CD4-positive, alpha-beta T cell (primary cell): Measurements from ENCODE around the gene PROCA1. TPM values are rescaled to one million over a fixed set of nuclear protein-coding genes. Genes with fewer than 3 reads are reported as not detected.
A peak's percentile ranks its signal among the peaks of the same experiment; 100 is the strongest.
"Not testable (repeated sequence)": the region's sequence is repeated elsewhere in the genome, so short reads cannot be mapped to it uniquely, and the experiment has no call there.

ENCODE experiments used
- ATAC-seq: fragments of 200-7000 bp; cut with Tn5 transposase; one replicate; pipeline ENCODE4 v1.10.0; 2022; ENCODE audit warnings: mild to moderate bottlenecking; ENCODE audit not compliant: poor library complexity
- CTCF ChIA-PET: fragments of 350-600 bp; sonication (Branson Sonifier 250); formaldehyde crosslinking; loops from one replicate; lab custom pipeline; 2021; ENCODE audit warnings: antibody characterized with exemption, inconsistent platforms; lab: Charles Lee
- POLR2A ChIA-PET: fragments of 350-600 bp; sonication (Branson Sonifier 250); formaldehyde crosslinking; loops from one replicate; lab custom pipeline; 2021; ENCODE audit warnings: antibody characterized with exemption, inconsistent platforms; lab: Charles Lee
- DNase-seq, 14 experiments: peaks; one replicate each; pipeline ENCODE4 v3.0.0-alpha.2; 2013 to 2020; ENCODE audit warnings: mixed read lengths in 2 of 14
- H3K27ac ChIP-seq, 2 donors: one replicate each; pipeline versions ENCODE4 v1.5.1 to v1.7.0; 2013; ENCODE audit warnings: low read length in 2 of 2, low read depth in 1 of 2, mild to moderate bottlenecking in 1 of 2
- H3K27me3 ChIP-seq, 2 experiments: 1 replicate in 1 of 2; 2 replicates in 1 of 2; pipeline versions ENCODE4 v1.6.1 to v1.7.0; 2013; ENCODE audit warnings: low read length in 2 of 2, control low read depth in 1 of 2, mild to moderate bottlenecking in 1 of 2, moderate library complexity in 1 of 2; ENCODE audit not compliant: insufficient read depth in 2 of 2, control insufficient read depth in 1 of 2
- H3K36me3 ChIP-seq: one replicate; pipeline ENCODE4 v1.6.1; 2013; ENCODE audit warnings: low read length, control low read depth; ENCODE audit not compliant: insufficient read depth
- H3K4me1 ChIP-seq: one replicate; pipeline ENCODE4 v1.6.1; 2013; ENCODE audit warnings: low read length, control low read depth; ENCODE audit not compliant: insufficient read depth
- H3K4me3 ChIP-seq: one replicate; pipeline ENCODE4 v1.5.1; 2013; ENCODE audit warnings: mild to moderate bottlenecking, low read length, moderate library complexity
- H3K9me3 ChIP-seq, 2 experiments: 1 replicate in 1 of 2; 2 replicates in 1 of 2; pipeline versions ENCODE4 v1.6.1 to v1.7.0; 2013; ENCODE audit warnings: low read length in 2 of 2, mild to moderate bottlenecking in 2 of 2, control low read depth in 1 of 2, moderate library complexity in 1 of 2; ENCODE audit not compliant: control insufficient read depth in 1 of 2, insufficient read depth in 1 of 2
- H3K27ac Mint-ChIP-seq: one replicate; pipeline ENCODE4 v1.8.0; 2020; ENCODE audit warnings: mixed read lengths
- H3K27me3 Mint-ChIP-seq: one replicate; pipeline ENCODE4 v1.8.0; 2021; ENCODE audit warnings: mixed read lengths
- H3K36me3 Mint-ChIP-seq: one replicate; pipeline ENCODE4 v1.8.0; 2021; ENCODE audit warnings: low read depth, mixed read lengths
- H3K4me1 Mint-ChIP-seq: one replicate; pipeline ENCODE4 v1.8.0; 2021; ENCODE audit warnings: low read depth, mixed read lengths
- H3K4me3 Mint-ChIP-seq: one replicate; pipeline ENCODE4 v1.8.0; 2020; ENCODE audit warnings: mild to moderate bottlenecking, mixed read lengths
- H3K9me3 Mint-ChIP-seq: one replicate; pipeline ENCODE4 v1.8.0; 2020; ENCODE audit warnings: mixed read lengths
- CTCF ChIP-seq: fragments of 200-600 bp; IDR thresholded peaks from one replicate; pipeline ENCODE4 v1.8.0; 2022; ENCODE audit warnings: antibody characterized with exemption, mild to moderate bottlenecking
- intact Hi-C, 2 experiments: fragments of 100-400 bp; cut with DNase I in 1 of 2; cut with micrococcal nuclease in 1 of 2; formaldehyde crosslinking; loops; one replicate each; pipeline versions ENCODE4 v1.15.1 to v1.9.0; 2023 to 2025; cut with DNase I, micrococcal nuclease
- total RNA-seq, 174 experiments: library from RNA in 2 of 174; stranded (reverse) in 2 of 174; gene quantifications; one replicate each; pipeline ENCODE4 v1.2.3 and lab custom pipeline; 2021 to 2026

The PROCA1 gene
- total RNA-seq, 2 experiments from 2014 or later, result 3.5 to 4.1 TPM

GRCh38 chr17:28663723-28664122, 48.0 kb downstream of the PROCA1 start:
- no peak for ATAC-seq
- no peak overlapping the region for H3K4me3 ChIP-seq
- peaks cover 45% of the 10 kb centered on the region for H3K4me1 ChIP-seq
- intact Hi-C loops, result loop anchor here (2.0 to 5.0 kb wide), 3 partner anchors 49 to 289 kb away; partner anchors contain the start of genes PHF12 (in 1 of the 2), PROCA1 (in 1 of the 2) and RPL23A (in 1 of the 2)
- H3K9me3 ChIP-seq, result no peaks in the 10 kb centered on the region
- ChIA-PET POLR2A (interaction anchor here (4.0 kb wide), 1 partner anchor 17 kb away, joined by 115 read pairs; the partner anchor contains the start of gene BLTP2), CTCF (interaction anchor here (0.6 to 3.9 kb wide), 3 partner anchors 17 to 517 kb away, joined by 3 to 34 read pairs (median 27); partner anchors contain the start of gene BLTP2)
- no peak overlapping the region for H3K27ac ChIP-seq
- H3K36me3 Mint-ChIP-seq, result peaks cover 74% of the 10 kb centered on the region
- H3K9me3 Mint-ChIP-seq, result no peaks in the 10 kb centered on the region
- no peak for TF ChIP-seq CTCF
- H3K27ac Mint-ChIP-seq, result peak overlapping the region; percentile 99
- H3K4me3 Mint-ChIP-seq, result peak overlapping the region; percentile 99
- H3K36me3 ChIP-seq, result peaks cover 40% of the 10 kb centered on the region
- no peaks in the 10 kb centered on the region for H3K27me3 ChIP-seq
- H3K4me1 Mint-ChIP-seq, result peaks cover 78% of the 10 kb centered on the region
- H3K27me3 Mint-ChIP-seq, result no peaks in the 10 kb centered on the region
- DNase-seq, result no peak

GRCh38 chr17:28662527-28662829, 49.2 kb downstream of the PROCA1 start:
- Histone ChIP-seq H3K4me1 (peaks cover 45% of the 10 kb centered on the region), H3K27me3 (no peaks in the 10 kb centered on the region), H3K4me3 (peak overlapping the region; percentile 81), H3K9me3 (no peaks in the 10 kb centered on the region), H3K27ac (peak overlapping the region; percentile 97 to 99), H3K36me3 (peaks cover 35% of the 10 kb centered on the region)
- H3K27ac Mint-ChIP-seq, result peak overlapping the region; percentile 99
- CTCF ChIA-PET, result interaction anchor here (0.8 to 3.9 kb wide), 8 partner anchors 9 to 291 kb away, joined by 3 to 34 read pairs (median 4); partner anchors contain the start of genes BLTP2, NEK8, PIGS and PROCA1
- peak overlapping the region; percentile 99 for H3K4me3 Mint-ChIP-seq
- DNase-seq (no peak), ATAC-seq (no peak)
- peaks cover 66% of the 10 kb centered on the region for H3K4me1 Mint-ChIP-seq
- intact Hi-C loops, result loop anchor here (2.0 to 5.0 kb wide), 3 partner anchors 50 to 290 kb away; partner anchors contain the start of genes PHF12 (in 1 of the 2), PROCA1 (in 1 of the 2) and RPL23A (in 1 of the 2)
- POLR2A ChIA-PET, result interaction anchor here (0.8 to 4.0 kb wide), 15 partner anchors 10 to 289 kb away, joined by 3 to 115 read pairs (median 6); partner anchors contain the start of genes BLTP2, PHF12, PIGS and PROCA1
- H3K9me3 Mint-ChIP-seq, result no peaks in the 10 kb centered on the region
- H3K36me3 Mint-ChIP-seq, result peaks cover 72% of the 10 kb centered on the region
- TF ChIP-seq CTCF, result no peak
- no peaks in the 10 kb centered on the region for H3K27me3 Mint-ChIP-seq

GRCh38 chr17:28661635-28662526, 49.8 kb downstream of the PROCA1 start, which contains the start of the genes SDF2 and SUPT6H:
TSS of gene SDF2 (minus strand) at chr17:28661906. CDS start at chr17:28661876, 30 bp downstream.
TSS of gene SUPT6H (plus strand) at chr17:28662205. CDS start at chr17:28673402, 11,197 bp downstream.
- Mint-ChIP-seq H3K27me3 (no peaks in the 10 kb centered on the region), H3K36me3 (peaks cover 70% of the 10 kb centered on the region), H3K4me3 (peak within 1 kb of the TSS; percentile 99), H3K9me3 (no peaks in the 10 kb centered on the region), H3K4me1 (peaks cover 64% of the 10 kb centered on the region), H3K27ac (peak within 1 kb of the TSS; percentile 99)
- Histone ChIP-seq H3K4me3 (peak within 1 kb of the TSS; percentile 81), H3K9me3 (no peaks in the 10 kb centered on the region), H3K27ac (peak within 1 kb of the TSS; percentile 97 to 99), H3K4me1 (peaks cover 45% of the 10 kb centered on the region), H3K36me3 (peaks cover 34% of the 10 kb centered on the region), H3K27me3 (no peaks in the 10 kb centered on the region)
- intact Hi-C loops, result loop anchor here (1.0 to 5.0 kb wide), 4 partner anchors 15 to 290 kb away; partner anchors contain the start of genes PHF12 (in 1 of the 2), PROCA1 (in 1 of the 2) and RPL23A (in 1 of the 2)
- TF ChIP-seq CTCF, result no peak
- peak; percentile 88 to 97 (median 92) for DNase-seq
- ATAC-seq, result peak; percentile 83
- CTCF ChIA-PET, result interaction anchor here (0.6 to 3.9 kb wide), 12 partner anchors 9 to 629 kb away, joined by 3 to 34 read pairs (median 4); partner anchors contain the start of genes BLTP2, NEK8, PIGS and PROCA1
- POLR2A ChIA-PET, result interaction anchor here (0.6 to 4.0 kb wide), 22 partner anchors 9 to 290 kb away, joined by 3 to 115 read pairs (median 4); partner anchors contain the start of genes BLTP2, FLOT2, PHF12 and PIGS

- H3K27ac ChIP-seq, intact Hi-C loops, H3K9me3 ChIP-seq, POLR2A ChIA-PET, DNase-seq, H3K27me3 Mint-ChIP-seq, H3K27me3 ChIP-seq, H3K9me3 Mint-ChIP-seq, CTCF ChIA-PET, ATAC-seq, H3K4me3 ChIP-seq: not testable (repeated sequence)
- H3K4me1 Mint-ChIP-seq, result peaks cover 57% of the 10 kb centered on the region
- Histone ChIP-seq H3K36me3 (peaks cover 27% of the 10 kb centered on the region), H3K4me1 (peaks cover 31% of the 10 kb centered on the region)
- peaks cover 66% of the 10 kb centered on the region for H3K36me3 Mint-ChIP-seq
- H3K27ac Mint-ChIP-seq, result peak overlapping the region; percentile 99
- H3K4me3 Mint-ChIP-seq, result peak overlapping the region; percentile 99
Observed at GRCh38 chr17:28659497-28659881, 52.2 kb downstream of the PROCA1 start.
